ENCODE measurements around the gene TSHR.

DNA sequence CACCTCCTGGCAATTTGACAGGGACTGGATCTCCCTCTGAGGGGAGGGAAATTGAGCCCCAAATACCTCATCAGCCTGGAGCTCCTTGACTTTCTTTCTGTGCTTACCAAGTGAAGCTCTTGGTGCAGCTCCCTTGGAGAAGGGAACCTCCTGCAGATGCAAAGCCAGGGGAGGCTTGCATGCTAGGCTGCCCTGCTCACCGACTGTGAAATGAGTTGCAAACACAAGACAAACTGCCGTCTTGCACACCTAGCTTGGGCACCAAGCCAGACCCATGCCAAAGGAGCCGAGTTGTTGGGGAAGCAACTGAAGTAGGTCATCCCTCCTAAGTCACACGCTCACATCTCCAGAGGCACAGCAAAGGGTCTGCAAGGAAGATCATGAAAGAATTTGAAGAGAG lies 170.1 kb downstream of the TSHR start:
- TF ChIP-seq, protein P1, sequence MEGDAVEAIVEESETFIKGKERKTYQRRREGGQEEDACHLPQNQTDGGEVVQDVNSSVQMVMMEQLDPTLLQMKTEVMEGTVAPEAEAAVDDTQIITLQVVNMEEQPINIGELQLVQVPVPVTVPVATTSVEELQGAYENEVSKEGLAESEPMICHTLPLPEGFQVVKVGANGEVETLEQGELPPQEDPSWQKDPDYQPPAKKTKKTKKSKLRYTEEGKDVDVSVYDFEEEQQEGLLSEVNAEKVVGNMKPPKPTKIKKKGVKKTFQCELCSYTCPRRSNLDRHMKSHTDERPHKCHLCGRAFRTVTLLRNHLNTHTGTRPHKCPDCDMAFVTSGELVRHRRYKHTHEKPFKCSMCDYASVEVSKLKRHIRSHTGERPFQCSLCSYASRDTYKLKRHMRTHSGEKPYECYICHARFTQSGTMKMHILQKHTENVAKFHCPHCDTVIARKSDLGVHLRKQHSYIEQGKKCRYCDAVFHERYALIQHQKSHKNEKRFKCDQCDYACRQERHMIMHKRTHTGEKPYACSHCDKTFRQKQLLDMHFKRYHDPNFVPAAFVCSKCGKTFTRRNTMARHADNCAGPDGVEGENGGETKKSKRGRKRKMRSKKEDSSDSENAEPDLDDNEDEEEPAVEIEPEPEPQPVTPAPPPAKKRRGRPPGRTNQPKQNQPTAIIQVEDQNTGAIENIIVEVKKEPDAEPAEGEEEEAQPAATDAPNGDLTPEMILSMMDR (IDR thresholded peaks at IDR 0.05), result no peak
- no peak for TF ChIP-seq POLR2AphosphoS5 (IDR thresholded peaks at IDR 0.05)
- TF ChIP-seq POLR2A (IDR thresholded peaks at IDR 0.05), result no peak

Measured in suprapubic skin (tissue), 4 donors.